Measurements from ENCODE around the gene TXNL1. TPM values are rescaled to one million over a fixed set of nuclear protein-coding genes. Genes with fewer than 3 reads are reported as not detected.
A peak's percentile ranks its signal among the peaks of the same experiment; 100 is the strongest.

TXNL1 gene
- total RNA-seq, 1 experiment from 2014 or later: 75.8 TPM

DNA sequence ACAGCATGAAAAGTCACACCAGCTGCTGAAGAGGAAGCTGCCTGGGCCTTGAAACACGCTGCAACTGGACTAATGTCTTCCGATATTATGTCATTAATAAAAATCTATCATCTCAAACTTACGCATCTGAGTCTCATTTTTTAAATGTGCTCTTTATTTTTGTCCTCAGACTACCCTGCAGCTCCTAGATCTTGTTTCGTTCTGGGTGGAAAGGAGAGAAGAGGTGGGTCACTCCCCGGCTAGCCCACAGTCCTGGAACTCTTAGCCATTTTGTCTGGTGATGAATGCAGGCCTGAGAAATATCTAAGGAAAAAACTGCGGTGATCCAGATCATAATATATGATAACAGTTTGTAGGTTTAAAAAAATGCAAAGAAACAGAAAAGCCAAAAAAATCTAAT lies 73.3 kb downstream of the TXNL1 start:
- Histone ChIP-seq H3F3A (ENCODE audit: low read length, unreplicated experiment) (no peaks in the 10 kb centered on the region), H3K9me3 (ENCODE audit: low read length) (no peaks in the 10 kb centered on the region), H2AFZ (ENCODE audit: low read length) (peak overlapping the region; percentile 48; the same call in 1 of the 2 replicates), H3K27ac (ENCODE audit: low read length) (peak overlapping the region; percentile 17; the same call in 1 of the 2 replicates), H3K36me3 (ENCODE audit: low read depth, low read length) (no peaks in the 10 kb centered on the region), H3K79me2 (ENCODE audit: low read length) (no peaks in the 10 kb centered on the region), H3K9ac (ENCODE audit: low read length) (no peak overlapping the region), H3K27me3 (ENCODE audit: low read length) (no peaks in the 10 kb centered on the region), H3K4me2 (ENCODE audit: low read length) (0 out of 2 replicates have a peak overlapping the region, but pooled peaks have one; percentile 24), H3K9me2 (replicated peaks; ENCODE audit: low read length) (no peaks in the 10 kb centered on the region), H3K4me1 (ENCODE audit: insufficient read depth, low read length) (peaks cover 19% of the 10 kb centered on the region), H4K20me1 (ENCODE audit: low read length) (no peaks in the 10 kb centered on the region), H3K4me3 (ENCODE audit: low read length) (no peak overlapping the region)
- ATAC-seq: no peak
- BruUV-seq (replicated peaks): no TSS peak
- intact Hi-C loops (cut with micrococcal nuclease): no loop called here
- ChIA-PET POLR2A (ENCODE audit: unreplicated experiment) (no interaction called here), CTCF (no interaction called here)
- no peak for TF ChIP-seq EZH2 (IDR thresholded peaks at IDR 0.05; ENCODE audit: low read length, unreplicated experiment)
- TF ChIP-seq, protein P1, sequence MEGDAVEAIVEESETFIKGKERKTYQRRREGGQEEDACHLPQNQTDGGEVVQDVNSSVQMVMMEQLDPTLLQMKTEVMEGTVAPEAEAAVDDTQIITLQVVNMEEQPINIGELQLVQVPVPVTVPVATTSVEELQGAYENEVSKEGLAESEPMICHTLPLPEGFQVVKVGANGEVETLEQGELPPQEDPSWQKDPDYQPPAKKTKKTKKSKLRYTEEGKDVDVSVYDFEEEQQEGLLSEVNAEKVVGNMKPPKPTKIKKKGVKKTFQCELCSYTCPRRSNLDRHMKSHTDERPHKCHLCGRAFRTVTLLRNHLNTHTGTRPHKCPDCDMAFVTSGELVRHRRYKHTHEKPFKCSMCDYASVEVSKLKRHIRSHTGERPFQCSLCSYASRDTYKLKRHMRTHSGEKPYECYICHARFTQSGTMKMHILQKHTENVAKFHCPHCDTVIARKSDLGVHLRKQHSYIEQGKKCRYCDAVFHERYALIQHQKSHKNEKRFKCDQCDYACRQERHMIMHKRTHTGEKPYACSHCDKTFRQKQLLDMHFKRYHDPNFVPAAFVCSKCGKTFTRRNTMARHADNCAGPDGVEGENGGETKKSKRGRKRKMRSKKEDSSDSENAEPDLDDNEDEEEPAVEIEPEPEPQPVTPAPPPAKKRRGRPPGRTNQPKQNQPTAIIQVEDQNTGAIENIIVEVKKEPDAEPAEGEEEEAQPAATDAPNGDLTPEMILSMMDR (conservative IDR thresholded peaks at IDR 0.05; ENCODE audit: low read depth, low read length): no peak
- TF ChIP-seq EZH2phosphoT487 (IDR thresholded peaks at IDR 0.05; ENCODE audit: borderline replicate concordance, low read length): no peak
- DNase-seq: no peak

DNA sequence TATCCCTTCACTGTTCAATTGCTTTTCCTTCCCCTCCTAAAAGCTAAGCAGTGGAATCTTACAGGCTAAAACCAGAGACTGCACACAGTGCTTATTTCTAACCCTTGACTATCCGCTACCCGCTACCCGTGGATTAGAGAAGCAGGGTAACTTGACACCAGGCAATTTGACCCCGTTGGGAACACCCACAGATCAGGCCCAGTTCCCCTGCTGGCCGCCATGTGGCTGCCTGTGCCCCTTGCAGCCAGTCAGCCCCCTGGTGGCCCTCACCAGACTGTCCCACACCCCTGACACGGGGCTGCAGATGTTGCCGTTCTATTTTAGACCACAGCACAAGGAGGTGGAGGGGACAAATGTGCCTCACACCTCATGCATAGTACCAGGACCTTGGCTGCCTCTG lies 74.8 kb downstream of the TXNL1 start:
- BruUV-seq (replicated peaks): no TSS peak
- H3K79me2 ChIP-seq (ENCODE audit: low read length): no peaks in the 10 kb centered on the region
- peak; percentile 4 for DNase-seq
- no peak overlapping the region for H3K27ac ChIP-seq (ENCODE audit: low read length)
- no peaks in the 10 kb centered on the region for H4K20me1 ChIP-seq (ENCODE audit: low read length)
- H3F3A ChIP-seq (ENCODE audit: low read length, unreplicated experiment): no peaks in the 10 kb centered on the region
- no peaks in the 10 kb centered on the region for H3K36me3 ChIP-seq (ENCODE audit: low read depth, low read length)
- no peaks in the 10 kb centered on the region for H3K27me3 ChIP-seq (ENCODE audit: low read length)
- intact Hi-C loops (cut with micrococcal nuclease): no loop called here
- H3K9ac ChIP-seq (ENCODE audit: low read length): no peak overlapping the region
- no peak for ATAC-seq
- H3K4me3 ChIP-seq (ENCODE audit: low read length): no peak overlapping the region
- TF ChIP-seq, protein P1 (conservative IDR thresholded peaks at IDR 0.05; ENCODE audit: low read depth, low read length): peak; percentile 49
- no peak for TF ChIP-seq EZH2 (IDR thresholded peaks at IDR 0.05; ENCODE audit: low read length, unreplicated experiment)
- TF ChIP-seq EZH2phosphoT487 (IDR thresholded peaks at IDR 0.05; ENCODE audit: borderline replicate concordance, low read length): no peak
- no peaks in the 10 kb centered on the region for H3K9me2 ChIP-seq (replicated peaks; ENCODE audit: low read length)
- no peaks in the 10 kb centered on the region for H3K9me3 ChIP-seq (ENCODE audit: low read length)
- CTCF ChIA-PET: no interaction called here
- peaks cover 19% of the 10 kb centered on the region for H3K4me1 ChIP-seq (ENCODE audit: insufficient read depth, low read length)
- POLR2A ChIA-PET (ENCODE audit: unreplicated experiment): no interaction called here
- H2AFZ ChIP-seq (ENCODE audit: low read length): no peak overlapping the region
- no peak overlapping the region for H3K4me2 ChIP-seq (ENCODE audit: low read length)

DNA sequence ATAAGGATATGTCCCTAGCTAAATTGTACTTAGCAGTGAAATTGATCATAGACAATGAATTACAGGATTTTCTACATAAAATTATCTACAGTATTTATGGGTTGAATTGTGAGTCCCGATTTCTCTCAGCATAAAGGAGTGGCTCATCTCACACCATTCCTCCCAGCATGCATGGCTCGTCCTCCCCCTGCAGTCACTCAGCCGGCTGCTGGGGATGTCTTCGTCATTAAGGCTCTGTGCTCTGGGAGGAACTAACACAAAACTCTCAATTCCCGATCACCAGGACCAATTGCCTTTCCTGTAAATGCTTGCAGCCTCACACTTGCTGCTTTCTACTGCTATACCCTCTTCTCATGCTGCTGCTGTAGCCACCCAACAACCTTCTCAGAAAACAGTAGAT lies 75.9 kb downstream of the TXNL1 start:
- Histone ChIP-seq H4K20me1 (ENCODE audit: low read length) (no peaks in the 10 kb centered on the region), H3K27me3 (ENCODE audit: low read length) (no peaks in the 10 kb centered on the region), H3F3A (ENCODE audit: low read length, unreplicated experiment) (no peaks in the 10 kb centered on the region), H3K4me1 (ENCODE audit: insufficient read depth, low read length) (peaks cover 19% of the 10 kb centered on the region), H2AFZ (ENCODE audit: low read length) (no peak overlapping the region), H3K27ac (ENCODE audit: low read length) (no peak overlapping the region), H3K9me3 (ENCODE audit: low read length) (no peaks in the 10 kb centered on the region), H3K4me2 (ENCODE audit: low read length) (no peak overlapping the region), H3K79me2 (ENCODE audit: low read length) (no peaks in the 10 kb centered on the region), H3K4me3 (ENCODE audit: low read length) (no peak overlapping the region), H3K9me2 (replicated peaks; ENCODE audit: low read length) (no peaks in the 10 kb centered on the region), H3K36me3 (ENCODE audit: low read depth, low read length) (no peaks in the 10 kb centered on the region), H3K9ac (ENCODE audit: low read length) (no peak overlapping the region)
- TF ChIP-seq EZH2 (IDR thresholded peaks at IDR 0.05; ENCODE audit: low read length, unreplicated experiment) (no peak), EZH2phosphoT487 (IDR thresholded peaks at IDR 0.05; ENCODE audit: borderline replicate concordance, low read length) (no peak)
- TF ChIP-seq, protein P1 (conservative IDR thresholded peaks at IDR 0.05; ENCODE audit: low read depth, low read length): no peak
- BruUV-seq (replicated peaks): no TSS peak
- intact Hi-C loops (cut with micrococcal nuclease): no loop called here
- no peak for ATAC-seq
- ChIA-PET POLR2A (ENCODE audit: unreplicated experiment) (no interaction called here), CTCF (no interaction called here)
- DNase-seq: no peak
